K562 (cell line): Measurements from ENCODE around the gene PLEKHA7. TPM values are rescaled to one million over a fixed set of nuclear protein-coding genes. Genes with fewer than 3 reads are reported as not detected.

ENCODE experiments used
- ATAC-seq: fragments of 200-7000 bp; cut with Tn5 transposase; 3 replicates; pipeline ENCODE4 v1.9.1; 2020; ENCODE audit warnings: moderate library complexity
- BruUV-seq: library from RNA; stranded (reverse); fragments of 400-500 nt; replicated peaks from 2 replicates; lab custom pipeline; 2021; lab: Mats Ljungman, UMichigan
- CTCF ChIA-PET: fragments of 300-600 bp; formaldehyde crosslinking; extraction: SDS; loops from one replicate; lab custom pipeline; 2021; ENCODE audit warnings: low intra/inter-chr PET ratio; lab: Yijun Ruan, JAX
- POLR2A ChIA-PET: fragments of 300-600, 350-650 bp; sonication (Branson Sonifier 250); formaldehyde crosslinking; extraction: SDS; loops from one replicate; lab custom pipeline; 2021; ENCODE audit warnings: antibody characterized with exemption, inconsistent platforms; lab: Yijun Ruan, JAX
- DNase-seq, 4 experiments: peaks; one replicate each; pipeline versions ENCODE4 v3.0.0 to v3.0.0-alpha.2; 2011 to 2018; ENCODE audit warnings: low spot score in 3 of 4, mixed read lengths in 3 of 4; ENCODE audit errors: extremely low read depth in 1 of 4
- FAIRE-seq: peaks from 2 replicates; lab custom pipeline; 2011; peaks lifted over from hg19 to GRCh38; lab: Jason Lieb, UNC
- H2AFZ ChIP-seq: 2 replicates; pipeline ENCODE4 v1.6.0; 2011; ENCODE audit warnings: low read depth, low read length, control low read depth, inconsistent platforms
- H3K27ac ChIP-seq: fragments of 200-600 bp; 3 replicates; pipeline ENCODE4 v1.8.0; 2011; ENCODE audit warnings: low read depth, mild to moderate bottlenecking, control low read depth, inconsistent platforms, low read length, moderate library complexity, mixed read lengths; ENCODE audit errors: extremely low read depth
- H3K27me3 ChIP-seq, 2 experiments: fragments of 300-600 bp in 1 of 2; 2 replicates in 1 of 2; 3 replicates in 1 of 2; pipeline versions ENCODE4 v1.6.0 to v1.8.0; 2011; ENCODE audit warnings: inconsistent platforms in 2 of 2, low read length in 2 of 2, mild to moderate bottlenecking in 1 of 2, mixed read lengths in 1 of 2, moderate library complexity in 1 of 2; ENCODE audit not compliant: control insufficient read depth in 2 of 2, insufficient read depth in 2 of 2
- H3K36me3 ChIP-seq: fragments of 300-600 bp; 3 replicates; pipeline ENCODE4 v1.8.0; 2011; ENCODE audit warnings: mild to moderate bottlenecking, low read length, inconsistent platforms; ENCODE audit not compliant: control insufficient read depth, insufficient read depth
- H3K4me1 ChIP-seq, 2 experiments: fragments of 200-600 bp in 1 of 2; replicated peaks in 1 of 2; 2 replicates in 1 of 2; 3 replicates in 1 of 2; pipeline versions ENCODE4 v1.5.1 to v1.8.0; 2011; ENCODE audit warnings: inconsistent platforms in 2 of 2, low read length in 2 of 2, mild to moderate bottlenecking in 1 of 2, mixed read lengths in 1 of 2, moderate library complexity in 1 of 2; ENCODE audit not compliant: control insufficient read depth in 2 of 2, insufficient read depth in 2 of 2
- H3K4me2 ChIP-seq: 2 replicates; pipeline ENCODE4 v1.6.1; 2011; ENCODE audit warnings: low read length, control low read depth, inconsistent platforms, mixed read lengths; ENCODE audit not compliant: insufficient read depth
- H3K4me3 ChIP-seq: fragments of 200-600 bp; sonication (generic), shearing (Covaris generic); 2 replicates; pipeline ENCODE4 v1.5.1; 2016; ENCODE audit warnings: control low read depth, inconsistent platforms
- H3K79me2 ChIP-seq: fragments of 200-600 bp; 3 replicates; pipeline ENCODE4 v1.8.0; 2011; ENCODE audit warnings: low read length, inconsistent platforms; ENCODE audit not compliant: control insufficient read depth, insufficient read depth
- H3K9ac ChIP-seq, 2 experiments: 2 replicates each; pipeline versions ENCODE4 v1.6.0 to v1.6.1; 2011; ENCODE audit warnings: low read depth in 2 of 2, low read length in 2 of 2, control low read depth in 1 of 2, inconsistent platforms in 1 of 2, mild to moderate bottlenecking in 1 of 2, mixed read lengths in 1 of 2; ENCODE audit not compliant: insufficient read depth in 1 of 2
- H3K9me1 ChIP-seq: one replicate; pipeline ENCODE4 v1.6.0; 2011; ENCODE audit warnings: inconsistent platforms, mild to moderate bottlenecking, low read length, moderate library complexity; ENCODE audit not compliant: control insufficient read depth, insufficient read depth
- H3K9me3 ChIP-seq: replicated peaks from 2 replicates; pipeline ENCODE4 v1.5.1; 2011; ENCODE audit warnings: low read depth, low read length, inconsistent platforms; ENCODE audit not compliant: control insufficient read depth, insufficient read depth
- H4K20me1 ChIP-seq: replicated peaks from 2 replicates; pipeline ENCODE4 v1.6.1; 2011; ENCODE audit warnings: low read length, inconsistent platforms, mixed read lengths; ENCODE audit not compliant: control insufficient read depth, insufficient read depth
- CBFA2T3 ChIP-seq: fragments of 450-650 bp; IDR thresholded peaks from 2 replicates; pipeline ENCODE4 v1.6.1; 2017
- CTBP1 ChIP-seq: fragments of 450-650 bp; IDR thresholded peaks from 2 replicates; pipeline ENCODE4 v1.6.1; 2016; ENCODE audit warnings: borderline replicate concordance
- CUX1 ChIP-seq: fragments of 200-800 bp; sonication (Bioruptor generic); IDR thresholded peaks from 2 replicates; pipeline ENCODE4 v1.6.1; 2016; ENCODE audit warnings: missing genetic modification characterization, missing compliant biosample characterization
- CXXC5 ChIP-seq: fragments of 250-450 bp; sonication (Bioruptor Pico); IDR thresholded peaks from 2 replicates; pipeline ENCODE4 v1.8.0; 2022; ENCODE audit warnings: inconsistent platforms, mild to moderate bottlenecking, moderate library complexity
- GTF2A2 ChIP-seq: IDR thresholded peaks from 2 replicates; pipeline ENCODE4 v1.6.1; 2016; ENCODE audit warnings: mild to moderate bottlenecking, missing genetic modification characterization, missing compliant biosample characterization
- HDAC2 ChIP-seq: fragments of 450-650 bp; IDR thresholded peaks from 2 replicates; pipeline ENCODE4 v1.6.1; 2016; ENCODE audit warnings: mild to moderate bottlenecking
- ID3 ChIP-seq, 2 experiments: fragments of 250-450 bp in 1 of 2; fragments of 450-650 bp in 1 of 2; sonication (Bioruptor Pico) in 1 of 2; IDR thresholded peaks; 2 replicates each; pipeline versions ENCODE4 v1.6.1 to v1.8.0; 2016 to 2021; ENCODE audit warnings: mild to moderate bottlenecking in 2 of 2, moderate library complexity in 2 of 2, missing compliant biosample characterization in 1 of 2, missing genetic modification characterization in 1 of 2
- TAL1 ChIP-seq: fragments of 450-650 bp; IDR thresholded peaks from 2 replicates; pipeline ENCODE4 v1.6.1; 2016; ENCODE audit warnings: mild to moderate bottlenecking
- TFAM ChIP-seq: fragments of 250-450 bp; sonication (Bioruptor Pico); conservative IDR thresholded peaks from 2 replicates; pipeline ENCODE4 v1.5.0; 2021; ENCODE audit warnings: mild to moderate bottlenecking, moderate library complexity
- ZNF699 ChIP-seq: fragments of 250-450 bp; sonication (Bioruptor Pico); IDR thresholded peaks from 2 replicates; pipeline ENCODE4 v1.8.0; 2021; ENCODE audit warnings: mild to moderate bottlenecking, moderate library complexity; ENCODE audit not compliant: insufficient replicate concordance
- WGBS: fragments of 100-300 bp; shearing (Covaris generic); methylation state at CpG from one replicate; pipeline ENCODE4 v1.1.6; 2016; ENCODE audit warnings: low coverage, mixed read lengths; ENCODE audit not compliant: insufficient coverage; ENCODE audit errors: missing lambda C conversion rate; 5-methylcytosine and 5-hydroxymethylcytosine counted together
- in situ Hi-C: fragments of 300-500 bp; cut with MboI; formaldehyde crosslinking; loops from 4 replicates; pipeline ENCODE4 v1.15.0; 2018; ENCODE audit warnings: inconsistent platforms, mixed read lengths
- intact Hi-C: fragments of 100-400 bp; cut with micrococcal nuclease; formaldehyde crosslinking; loops from 2 replicates; pipeline ENCODE4 v1.14.2; 2022
- polyA plus RNA-seq, 8 experiments: library from polyadenylated mRNA; depleted of rRNA in 4 of 8; stranded (reverse) in 5 of 8; unstranded in 3 of 8; fragments of >200 nt; fragmentation: Nextera tagmentation in 2 of 8; fragmentation: Illumina TruSeq in 1 of 8; extraction: Ambion mirVana in 2 of 8; extraction: Trizol in 1 of 8; gene quantifications; 2 replicates each; pipeline versions ENCODE4 v1.2.1 to v1.2.3, GENCODE V29; 2011 to 2014; ENCODE audit warnings: inconsistent platforms in 1 of 8, missing spikeins in 1 of 8
- total RNA-seq, 7 experiments: library from RNA; depleted of rRNA in 6 of 7; stranded (reverse); fragments of >200 nt in 6 of 7; fragmentation: Illumina TruSeq in 2 of 7; extraction: Trizol in 2 of 7; gene quantifications; 2 replicates each; pipeline versions ENCODE4 v1.2.1 to v1.2.3, GENCODE V29; 2011 to 2021; ENCODE audit warnings: low replicate concordance in 1 of 7

Gene PLEKHA7
- total and polyA plus RNA-seq, 9 of the 15 experiments (the other 6 are each of a cell fraction or from before 2014, with no cell fraction given): 0.06 to 0.77 (median 0.20) TPM; not detected in 1

GRCh38 chr11:16801288-16801980 is 212.8 kb downstream of the PLEKHA7 start:
- no peak overlapping the region for H3K4me3 ChIP-seq
- no TSS peak for BruUV-seq
- H3K27me3 ChIP-seq: peaks cover 24 to 28% of the 10 kb centered on the region in 2 experiments
- no peaks in the 10 kb centered on the region for H4K20me1 ChIP-seq
- in situ Hi-C loops (no loop called here), intact Hi-C loops (no loop called here)
- CTCF ChIA-PET: no interaction called here
- ATAC-seq (peak; percentile 36; the same call in 2 of the 3 replicates), FAIRE-seq (no peak), DNase-seq (no peak)
- no peaks in the 10 kb centered on the region for H3K9me1 ChIP-seq
- no peaks in the 10 kb centered on the region for H3K9me3 ChIP-seq
- H3K36me3 ChIP-seq: no peaks in the 10 kb centered on the region
- TF ChIP-seq ID3 (CRISPR knock-in tag; IDR thresholded peaks at IDR 0.05) (no peak), ID3 (tag; IDR thresholded peaks at IDR 0.05) (no peak), TAL1 (no peak), HDAC2 (no peak), ZNF699 (CRISPR knock-in tag) (no peak), TFAM (CRISPR knock-in tag) (no peak), CXXC5 (CRISPR knock-in tag) (no peak), CTBP1 (no peak), CBFA2T3 (no peak), CUX1 (CRISPR knock-in tag) (no peak), GTF2A2 (no peak)
- no peak overlapping the region for H3K9ac ChIP-seq
- no peaks in the 10 kb centered on the region; a peak in 1 of 5 replicates for H3K4me1 ChIP-seq
- H2AFZ ChIP-seq: no peak overlapping the region
- 3% methylated on average over 10 of the region's 10 CpGs for WGBS
- H3K79me2 ChIP-seq: no peaks in the 10 kb centered on the region
- POLR2A ChIA-PET: interaction anchor here (1.2 kb wide), 1 partner anchor 9 kb away, joined by 3 read pairs; no protein-coding TSS in a partner anchor
- H3K27ac ChIP-seq: no peak overlapping the region
- no peak overlapping the region for H3K4me2 ChIP-seq
